PC-9 (cell line): ENCODE results near the gene BRAF.

Source experiments
- EZH2 ChIP-seq: fragments of 200-600 bp; sonication (generic); IDR thresholded peaks from 2 replicates; pipeline ENCODE4 v1.8.0; 2017; ENCODE audit warnings: antibody characterized with exemption, low read depth
- TF ChIP-seq, protein P1 (sequence below): fragments of 200-600 bp; sonication (generic); conservative IDR thresholded peaks from 2 replicates; pipeline ENCODE4 v1.6.1; 2017; ENCODE audit warnings: mixed run types, antibody characterized with exemption, mild to moderate bottlenecking, moderate library complexity

DNA sequence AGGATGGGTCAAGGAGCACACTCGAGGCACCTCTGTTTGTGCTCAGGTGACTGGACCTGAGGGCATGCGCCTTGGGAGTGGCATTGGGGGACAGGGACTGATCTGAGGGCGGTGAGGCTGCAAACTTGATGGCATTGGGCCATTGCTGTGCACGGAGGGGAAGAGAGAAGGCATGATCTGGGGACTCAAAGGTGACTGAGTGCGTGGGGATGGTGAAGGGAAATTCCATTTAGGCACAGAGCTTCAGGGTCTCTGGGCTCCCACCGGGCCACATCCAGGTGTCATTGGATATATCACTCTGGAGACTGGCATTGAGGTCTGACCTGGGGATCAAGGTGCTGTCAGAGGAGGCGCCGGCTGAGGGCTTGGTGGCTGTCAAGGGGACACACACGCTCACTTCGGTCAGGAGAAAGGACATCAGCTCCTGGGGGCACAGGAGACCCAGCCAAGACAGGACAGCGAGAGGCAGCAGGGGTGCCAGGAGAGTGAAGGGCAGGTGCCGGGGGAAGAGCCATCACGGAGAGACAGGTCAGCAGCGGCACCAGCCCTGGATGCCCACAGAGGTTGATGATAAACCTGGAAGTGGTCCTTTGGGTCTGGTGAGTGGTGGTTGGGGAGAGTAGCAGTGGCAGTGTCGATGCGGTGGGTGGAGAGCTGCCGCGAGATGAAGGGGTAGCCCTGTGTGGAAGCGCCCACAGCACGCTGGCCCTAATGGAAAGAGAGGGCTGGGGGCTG is 246.5 kb downstream of the BRAF start:
- TF ChIP-seq, protein P1, sequence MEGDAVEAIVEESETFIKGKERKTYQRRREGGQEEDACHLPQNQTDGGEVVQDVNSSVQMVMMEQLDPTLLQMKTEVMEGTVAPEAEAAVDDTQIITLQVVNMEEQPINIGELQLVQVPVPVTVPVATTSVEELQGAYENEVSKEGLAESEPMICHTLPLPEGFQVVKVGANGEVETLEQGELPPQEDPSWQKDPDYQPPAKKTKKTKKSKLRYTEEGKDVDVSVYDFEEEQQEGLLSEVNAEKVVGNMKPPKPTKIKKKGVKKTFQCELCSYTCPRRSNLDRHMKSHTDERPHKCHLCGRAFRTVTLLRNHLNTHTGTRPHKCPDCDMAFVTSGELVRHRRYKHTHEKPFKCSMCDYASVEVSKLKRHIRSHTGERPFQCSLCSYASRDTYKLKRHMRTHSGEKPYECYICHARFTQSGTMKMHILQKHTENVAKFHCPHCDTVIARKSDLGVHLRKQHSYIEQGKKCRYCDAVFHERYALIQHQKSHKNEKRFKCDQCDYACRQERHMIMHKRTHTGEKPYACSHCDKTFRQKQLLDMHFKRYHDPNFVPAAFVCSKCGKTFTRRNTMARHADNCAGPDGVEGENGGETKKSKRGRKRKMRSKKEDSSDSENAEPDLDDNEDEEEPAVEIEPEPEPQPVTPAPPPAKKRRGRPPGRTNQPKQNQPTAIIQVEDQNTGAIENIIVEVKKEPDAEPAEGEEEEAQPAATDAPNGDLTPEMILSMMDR: no peak
- TF ChIP-seq EZH2: no peak
